ENCODE data around the gene MRRF.

The MRRF gene, protein sequence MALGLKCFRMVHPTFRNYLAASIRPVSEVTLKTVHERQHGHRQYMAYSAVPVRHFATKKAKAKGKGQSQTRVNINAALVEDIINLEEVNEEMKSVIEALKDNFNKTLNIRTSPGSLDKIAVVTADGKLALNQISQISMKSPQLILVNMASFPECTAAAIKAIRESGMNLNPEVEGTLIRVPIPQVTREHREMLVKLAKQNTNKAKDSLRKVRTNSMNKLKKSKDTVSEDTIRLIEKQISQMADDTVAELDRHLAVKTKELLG

DNA sequence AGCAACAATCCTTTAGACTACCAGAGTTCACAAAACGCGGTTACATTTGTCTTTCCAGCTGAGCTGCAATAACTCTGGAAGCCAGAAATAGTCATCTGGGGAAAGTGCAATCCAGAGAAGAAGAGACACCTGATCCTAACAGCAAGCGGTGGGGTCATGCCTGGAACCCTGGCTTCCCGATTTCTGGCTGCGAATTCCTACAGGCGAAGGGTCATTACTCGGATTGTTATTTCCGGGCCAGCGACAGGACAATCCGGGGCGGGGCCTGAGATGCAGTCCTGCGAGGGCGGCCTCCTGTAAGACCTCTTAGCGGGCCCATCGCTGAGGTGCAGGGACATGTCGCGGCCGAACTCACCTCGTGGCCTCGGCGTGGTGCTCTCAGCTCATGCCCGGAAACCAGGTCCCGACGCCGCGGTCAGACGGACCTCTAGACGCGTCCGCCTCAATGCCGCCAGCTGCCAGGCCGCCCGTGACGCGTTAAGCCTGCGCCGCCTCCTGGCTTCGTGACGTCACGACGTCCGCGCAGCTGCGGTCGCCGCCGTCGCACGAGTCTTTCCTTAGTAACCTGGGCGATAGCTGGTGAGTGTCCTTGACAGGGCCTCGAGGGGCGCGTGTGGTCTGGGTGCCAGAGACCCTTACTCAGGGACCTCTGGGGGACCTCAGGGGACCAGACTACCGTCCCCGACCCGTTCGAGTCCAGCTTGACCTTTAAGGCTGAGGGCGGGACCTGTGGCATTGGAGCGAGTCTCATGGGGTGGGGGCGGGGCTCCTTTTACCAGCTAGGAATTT lies at the start of gene MRRF, which contains the start of gene RBM18:
Gene MRRF (plus strand): TSS at position 523 of the 789 bp plus-strand sequence. CDS start 6,010 bp downstream, outside the sequence.
Gene RBM18 (minus strand): TSS at position 481 of the 789 bp plus-strand sequence. CDS start 3,348 bp downstream, outside the sequence.
- peak; percentile 90 for DNase-seq

DNA sequence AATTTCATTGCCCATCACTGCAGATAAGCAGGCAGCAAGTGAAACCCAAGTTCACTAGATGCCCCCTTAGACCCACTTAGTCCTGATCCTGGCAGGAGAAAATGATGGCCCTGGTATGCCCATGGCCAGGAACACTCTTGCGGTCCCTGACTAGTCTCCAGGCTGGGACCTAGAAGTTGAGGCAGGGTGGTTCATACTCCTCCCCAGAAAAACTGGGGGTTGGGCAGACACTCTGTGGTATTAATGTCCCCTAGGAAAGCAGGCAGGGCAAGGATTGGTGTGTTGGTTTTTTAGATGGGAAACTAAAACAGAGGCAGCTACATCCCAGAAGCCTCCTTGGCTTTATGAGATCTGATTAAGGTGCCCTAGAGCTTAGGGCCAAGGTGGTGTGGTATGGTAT lies 49.0 kb upstream of the MRRF start:
- no peak for DNase-seq

DNA sequence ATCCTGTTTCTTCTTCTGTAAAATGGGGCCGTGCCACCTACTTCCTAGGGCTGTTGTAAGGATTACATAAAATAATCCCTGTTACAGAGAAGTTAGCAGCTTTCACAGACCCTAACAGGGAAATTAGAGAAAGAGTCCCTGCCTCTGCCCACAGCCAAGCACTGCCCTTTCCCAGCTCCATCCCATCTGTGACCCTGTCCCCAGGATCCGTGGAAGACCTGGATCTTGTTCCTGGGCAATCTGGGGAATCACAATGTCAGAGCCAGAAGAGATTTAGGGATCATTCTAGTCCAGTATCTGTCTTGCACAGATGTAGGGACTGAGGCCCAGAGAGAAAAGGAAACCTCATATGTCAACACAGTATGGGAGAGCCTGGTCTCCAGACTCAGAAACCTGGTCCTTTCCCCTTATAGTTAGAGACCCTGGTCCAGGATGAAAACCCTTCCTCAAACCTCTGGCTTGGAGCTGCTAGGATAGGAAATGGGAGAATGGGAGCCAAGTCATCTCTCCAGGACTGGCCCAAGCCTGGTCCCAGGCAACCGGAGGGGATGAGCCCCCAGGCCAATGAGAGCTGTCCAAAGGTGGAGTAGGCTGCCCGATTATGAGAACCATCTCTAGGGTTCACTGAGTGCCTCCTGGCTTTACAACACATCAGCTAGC lies 48.4 kb upstream of the MRRF start:
- DNase-seq, result no peak

DNA sequence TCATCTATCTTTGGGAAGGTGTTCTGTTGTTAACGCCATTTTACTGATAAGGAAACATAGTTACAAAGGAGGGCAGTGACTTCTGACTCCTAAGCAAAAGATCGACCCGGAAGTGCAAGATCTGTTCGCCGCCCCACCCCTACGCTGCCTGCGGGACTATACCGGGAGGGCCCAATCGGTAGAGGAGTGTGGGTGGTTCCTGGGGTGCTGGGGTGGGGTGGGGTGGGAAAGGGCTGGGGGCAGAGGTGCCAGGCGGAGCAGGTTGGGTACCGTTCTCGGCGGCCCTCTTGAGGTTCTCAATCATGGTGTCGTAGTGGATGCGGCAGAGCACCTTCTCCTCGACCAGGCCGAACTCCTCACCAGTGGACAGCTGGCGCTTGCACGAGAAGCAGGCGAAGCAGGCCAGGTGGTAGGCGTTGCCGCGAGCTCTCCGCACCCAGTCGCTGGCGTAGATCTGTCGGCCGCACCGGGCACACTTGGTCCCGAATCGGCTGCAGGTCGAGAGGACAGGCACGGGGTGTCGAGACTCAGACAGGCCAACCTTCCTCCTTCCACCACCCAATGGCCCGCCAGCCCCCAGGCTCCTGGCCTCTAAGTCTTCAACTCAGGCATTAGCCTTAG lies 47.8 kb upstream of the MRRF start:
- DNase-seq, result no peak

DNA sequence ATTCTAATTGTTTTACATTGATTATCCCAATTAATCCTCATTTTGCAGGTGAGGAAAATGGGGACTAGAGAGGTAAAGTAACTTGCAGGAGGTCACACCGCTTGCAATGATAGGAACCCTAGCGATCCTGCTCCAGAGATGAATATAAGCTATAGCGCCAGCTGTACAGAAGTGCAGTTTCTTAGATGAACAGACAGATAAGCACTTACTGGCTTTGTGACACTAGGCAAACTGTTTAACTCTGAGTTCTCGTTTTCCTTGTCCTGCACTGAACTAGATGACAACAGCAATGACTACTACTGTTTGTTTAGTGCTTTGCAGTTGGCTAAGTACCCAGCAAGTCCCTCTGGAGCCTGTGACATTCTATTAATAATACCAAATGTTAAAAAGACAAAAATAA lies 47.0 kb upstream of the MRRF start:
- DNase-seq, result no peak

DNA sequence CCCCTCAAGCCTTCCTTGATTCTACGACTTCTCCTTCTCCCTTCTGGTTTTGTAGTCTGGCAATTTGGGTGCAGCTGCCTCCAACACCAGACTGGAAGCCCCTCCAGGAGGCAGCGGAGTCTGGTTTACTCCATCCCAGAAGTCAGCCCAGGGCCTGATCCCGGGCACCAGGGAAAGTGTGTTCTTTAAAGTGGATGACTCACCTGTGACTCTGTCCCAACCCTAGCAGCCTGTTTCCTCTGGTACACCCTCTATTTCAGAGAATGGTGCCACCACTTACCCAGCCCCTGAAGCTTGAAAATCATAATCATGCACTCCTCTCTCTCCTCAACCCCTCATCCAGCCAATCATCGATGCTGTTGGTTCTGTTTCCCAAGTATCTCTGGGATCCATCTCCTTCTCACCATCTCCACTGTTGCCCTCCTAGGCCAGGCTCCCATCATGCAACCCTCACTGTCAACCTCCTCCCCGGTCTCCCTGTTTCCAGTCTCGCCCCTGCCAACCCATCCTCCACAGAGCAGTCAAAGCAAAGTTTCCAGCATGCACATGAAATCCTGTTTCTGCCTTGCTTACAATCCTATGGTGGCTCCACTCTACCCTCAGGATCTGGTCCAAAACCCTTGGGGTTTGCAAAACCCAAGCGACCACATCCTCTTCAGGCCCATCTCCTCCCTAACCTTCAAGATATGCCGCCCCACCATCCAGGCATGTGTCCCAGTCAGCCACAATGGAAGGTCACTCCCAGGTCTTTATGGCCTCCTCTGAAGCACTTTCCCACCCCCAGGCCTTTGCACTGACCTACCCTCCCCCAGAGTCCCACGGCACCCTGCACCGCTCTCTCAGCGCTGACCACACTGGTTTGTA lies 46.4 kb upstream of the MRRF start:
- DNase-seq, result no peak

DNA sequence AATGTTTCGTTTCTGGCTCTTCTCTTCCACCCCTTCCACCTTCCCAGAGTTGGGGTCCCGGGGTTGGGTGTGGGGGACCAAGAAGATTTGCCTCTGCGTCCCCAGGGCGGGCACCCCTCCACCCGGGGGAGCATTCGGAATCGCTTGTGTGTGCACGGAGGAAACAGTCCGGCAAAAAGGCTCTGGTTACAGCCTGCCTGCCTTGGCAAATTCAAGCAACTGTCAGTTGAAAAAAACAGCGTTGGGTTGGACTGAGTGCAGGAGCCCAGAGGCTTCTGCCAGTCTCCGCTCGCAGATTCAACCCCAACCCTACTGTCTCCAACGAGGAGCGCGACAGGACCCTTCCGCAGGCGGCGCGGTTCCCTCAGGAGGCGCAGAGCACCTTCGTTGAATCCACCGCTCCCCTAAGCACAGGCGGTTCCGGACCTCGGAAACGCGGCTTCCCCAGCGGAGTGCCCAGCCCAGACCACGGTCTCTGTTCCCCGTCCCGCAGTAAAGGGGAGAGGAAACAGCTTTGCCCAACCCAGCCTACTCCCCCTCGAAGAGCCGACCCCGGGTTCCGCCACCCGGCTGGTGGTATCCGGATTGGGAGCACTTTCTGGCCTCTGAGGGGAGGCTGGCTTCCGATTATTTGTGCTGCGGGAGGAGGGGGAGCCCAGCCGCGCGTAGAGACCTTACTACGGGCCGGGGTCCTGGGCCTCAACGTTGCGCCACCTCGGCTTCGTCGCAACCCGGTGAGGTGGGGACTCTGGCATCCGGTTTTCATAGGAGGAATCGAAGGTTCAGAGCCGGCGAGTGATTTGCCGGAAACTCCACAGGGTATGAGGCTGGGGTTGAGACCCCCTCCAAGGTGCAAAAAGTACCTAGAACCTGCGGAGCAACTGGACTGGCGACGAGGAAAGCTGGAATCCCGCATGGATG lies 45.5 kb upstream of the MRRF start:
- no peak for DNase-seq

DNA sequence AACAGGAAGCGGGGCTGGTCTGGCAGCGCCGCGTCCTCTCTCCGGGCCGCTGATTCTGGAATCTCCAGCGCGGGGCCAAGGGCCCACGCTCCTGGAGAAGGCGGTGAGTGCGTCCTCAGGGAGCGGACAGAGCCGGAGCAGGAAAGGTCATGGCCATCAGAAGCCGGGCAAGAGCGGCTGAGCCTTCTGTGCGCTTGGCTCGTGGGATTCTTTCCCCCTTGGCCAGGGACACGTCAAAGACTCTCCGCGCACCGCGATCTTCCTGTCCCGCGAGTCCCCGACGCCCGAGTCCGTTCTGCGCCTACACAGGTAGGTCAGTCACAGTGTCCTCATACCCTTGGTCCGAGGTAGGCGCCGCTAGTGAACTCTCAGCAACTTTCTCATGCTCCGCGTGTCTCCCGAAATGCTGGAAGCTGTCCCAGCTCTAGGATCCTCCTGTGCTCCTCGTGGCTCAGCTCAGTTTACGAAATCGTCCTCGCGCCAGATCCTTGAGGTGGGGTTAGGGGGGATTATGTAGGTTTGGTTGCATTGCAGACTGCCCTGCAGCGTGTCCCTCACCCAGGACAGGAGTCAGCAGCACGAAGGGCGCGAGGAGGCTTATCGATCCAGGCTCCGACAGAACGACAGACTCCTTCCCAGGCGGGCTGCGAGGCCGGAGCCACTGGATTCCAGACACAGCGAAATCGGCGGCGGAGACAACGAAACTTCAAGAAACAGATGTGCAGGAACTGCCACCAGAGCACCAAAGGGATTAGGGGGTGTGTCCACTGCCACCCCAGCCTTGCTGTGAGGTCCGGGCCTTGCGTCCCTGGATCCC lies 44.6 kb upstream of the MRRF start:
- no peak for DNase-seq

DNA sequence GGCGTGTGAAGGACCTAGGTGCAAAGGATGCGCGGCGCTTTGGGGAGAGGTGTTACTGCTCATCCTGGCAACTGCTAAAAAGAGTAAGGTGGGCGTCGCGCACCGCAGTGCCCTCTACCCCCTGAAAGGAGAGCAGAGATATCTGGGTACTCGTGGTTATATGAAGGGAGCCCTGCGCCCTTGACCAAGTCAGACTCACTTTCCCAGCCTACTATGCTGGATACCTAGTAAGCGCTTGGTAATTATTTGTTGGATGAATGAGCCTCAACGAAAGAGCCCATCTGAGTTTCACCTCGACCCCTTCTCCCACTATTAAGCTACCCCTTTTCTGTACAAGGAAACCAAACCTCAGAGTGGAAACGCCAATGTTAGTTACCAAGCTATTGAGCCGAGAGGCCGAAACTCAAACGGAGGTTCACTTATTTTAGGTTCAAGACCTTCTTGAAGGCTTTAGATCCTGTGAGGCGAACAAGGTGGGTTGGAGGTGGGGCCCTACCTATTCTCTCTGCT lies 44.0 kb upstream of the MRRF start:
- no peak for DNase-seq

DNA sequence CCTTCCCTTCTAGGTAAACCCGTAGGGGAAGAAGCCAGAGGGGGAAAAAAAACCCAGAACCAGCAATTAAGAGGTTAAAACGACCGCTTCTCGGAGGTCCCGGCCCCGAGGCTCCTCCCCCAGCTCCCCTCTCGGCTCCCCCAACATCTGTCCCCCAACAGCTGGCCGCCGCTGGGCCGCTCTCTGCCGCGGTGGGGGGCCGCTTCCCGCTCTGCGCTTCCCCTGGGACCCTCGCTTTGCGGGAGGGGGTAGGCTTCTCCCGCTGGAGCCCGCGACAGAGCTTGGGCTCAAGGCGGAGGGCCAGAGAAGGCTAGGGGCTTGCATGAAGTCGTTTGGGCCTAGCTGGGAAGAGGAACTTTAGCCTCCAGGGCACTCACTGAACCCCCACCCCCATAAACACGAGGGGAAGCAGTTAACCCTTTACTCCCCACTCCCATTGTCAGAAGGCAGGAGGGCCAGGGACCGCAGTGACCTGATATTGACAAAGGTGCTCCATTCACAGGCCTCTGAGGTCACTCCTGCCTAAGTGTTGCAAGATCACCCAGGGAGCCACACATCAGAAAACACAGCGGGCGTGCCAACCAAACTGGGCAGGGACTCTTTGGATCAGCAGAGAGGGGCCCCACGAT lies 43.4 kb upstream of the MRRF start:
- DNase-seq, result no peak

DNA sequence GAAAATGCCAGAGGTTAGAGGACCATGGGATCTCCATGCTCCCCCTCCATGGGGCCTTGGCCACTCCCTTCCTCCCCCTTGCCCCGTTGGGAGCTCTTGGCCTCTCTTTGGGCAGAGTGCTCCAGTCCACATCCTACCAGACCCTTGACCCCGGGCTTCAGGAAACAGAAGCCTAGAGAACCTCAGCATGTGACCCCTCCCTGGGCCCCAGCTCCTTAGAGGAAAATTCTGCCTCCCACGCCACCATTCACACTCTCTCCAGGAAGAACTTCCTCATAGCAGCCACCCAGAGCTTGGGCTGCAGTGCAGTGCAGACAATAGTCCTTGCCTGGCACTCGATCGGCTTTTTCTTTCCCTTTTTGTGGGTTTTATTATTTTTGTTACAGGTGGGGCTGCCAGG lies 41.9 kb upstream of the MRRF start:
- no peak for DNase-seq

DNA sequence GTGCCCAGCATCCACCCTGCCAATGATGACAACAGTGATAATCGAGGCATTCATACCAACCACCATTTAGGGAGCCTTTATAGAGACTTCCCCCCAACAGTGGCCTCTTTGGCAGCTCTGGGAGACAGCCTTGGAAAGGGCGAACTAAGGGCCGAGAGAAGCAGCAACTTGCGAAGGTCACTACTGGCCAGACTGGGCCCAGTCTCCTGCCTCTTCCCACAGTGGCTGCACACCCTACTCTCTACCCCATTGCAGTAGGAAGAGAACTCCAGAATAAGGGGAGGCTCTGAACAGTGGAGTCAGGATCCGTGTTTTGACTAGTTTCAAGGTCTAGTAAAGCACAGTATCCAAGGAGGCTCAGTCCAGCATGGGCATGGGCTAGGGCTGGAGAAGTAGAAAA lies 41.2 kb upstream of the MRRF start:
- no peak for DNase-seq

DNA sequence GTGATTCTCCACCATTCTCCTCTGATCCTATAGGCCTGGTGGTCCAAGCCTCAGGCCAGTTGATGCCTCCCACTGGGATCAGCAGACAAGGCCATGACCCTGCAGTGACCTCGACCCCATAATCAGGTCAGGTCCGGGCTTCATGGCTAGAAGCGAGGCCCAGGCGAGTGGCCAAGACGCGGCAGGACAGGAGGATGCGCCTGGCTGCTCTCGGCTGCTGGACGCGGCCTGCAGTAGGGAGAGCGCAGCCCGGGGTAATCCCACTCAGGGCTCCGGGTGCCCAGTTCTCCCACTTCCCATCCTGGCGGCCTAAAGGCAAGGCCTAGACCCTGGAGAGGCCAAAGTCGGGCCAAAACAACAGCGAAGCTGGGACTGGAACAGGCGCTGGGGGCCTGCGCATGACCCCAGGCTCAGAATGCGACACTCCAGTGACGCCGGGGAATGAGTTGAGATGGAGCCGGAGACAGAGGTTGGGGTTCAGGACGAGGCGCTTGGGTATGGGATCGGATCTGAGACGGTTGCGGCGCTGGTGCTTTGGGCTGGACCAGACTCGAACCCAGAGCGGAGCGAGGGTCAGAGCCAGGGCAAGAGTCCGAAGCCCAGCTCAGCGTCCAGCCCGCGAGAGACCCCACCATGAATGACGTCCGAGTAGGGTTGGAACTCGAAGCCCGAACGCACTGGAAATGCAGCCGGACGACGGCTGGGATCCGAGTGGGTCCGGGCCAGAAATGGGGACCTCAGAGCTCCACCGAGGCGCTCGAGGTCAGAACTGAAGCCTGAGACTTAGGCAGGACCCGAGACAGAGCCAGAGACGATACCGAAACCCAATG lies 39.2 kb upstream of the MRRF start:
- DNase-seq, result no peak

DNA sequence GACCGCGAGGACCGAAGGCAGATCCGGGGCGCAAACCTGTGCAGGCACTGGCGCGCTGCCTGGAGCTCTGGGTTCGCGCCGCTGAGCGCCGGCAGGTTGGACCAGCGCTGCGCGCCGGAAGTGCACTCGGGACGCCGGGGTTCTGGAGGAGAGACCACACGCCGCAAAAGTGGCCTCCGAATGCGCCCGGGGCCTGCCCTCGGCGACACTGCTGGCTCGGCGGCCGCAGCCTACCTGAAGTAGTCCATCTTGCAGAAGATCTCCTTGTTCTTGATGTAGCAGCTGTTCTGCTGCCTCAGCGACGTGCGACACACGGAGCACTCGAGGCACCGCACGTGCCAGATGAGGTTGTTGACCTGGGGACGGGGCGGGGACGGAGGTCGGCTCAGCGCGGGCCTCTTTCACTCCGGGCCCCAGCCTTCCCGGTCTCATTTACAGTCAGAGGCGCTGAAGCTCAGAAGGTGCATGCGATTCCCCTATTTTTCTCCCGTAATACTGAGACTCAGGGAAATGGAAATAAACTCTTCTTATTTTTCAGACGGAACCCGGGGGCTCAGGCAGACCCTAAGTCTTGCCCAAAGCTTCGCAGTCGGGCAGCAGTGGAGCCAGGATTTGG lies 38.4 kb upstream of the MRRF start:
- no peak for DNase-seq

DNA sequence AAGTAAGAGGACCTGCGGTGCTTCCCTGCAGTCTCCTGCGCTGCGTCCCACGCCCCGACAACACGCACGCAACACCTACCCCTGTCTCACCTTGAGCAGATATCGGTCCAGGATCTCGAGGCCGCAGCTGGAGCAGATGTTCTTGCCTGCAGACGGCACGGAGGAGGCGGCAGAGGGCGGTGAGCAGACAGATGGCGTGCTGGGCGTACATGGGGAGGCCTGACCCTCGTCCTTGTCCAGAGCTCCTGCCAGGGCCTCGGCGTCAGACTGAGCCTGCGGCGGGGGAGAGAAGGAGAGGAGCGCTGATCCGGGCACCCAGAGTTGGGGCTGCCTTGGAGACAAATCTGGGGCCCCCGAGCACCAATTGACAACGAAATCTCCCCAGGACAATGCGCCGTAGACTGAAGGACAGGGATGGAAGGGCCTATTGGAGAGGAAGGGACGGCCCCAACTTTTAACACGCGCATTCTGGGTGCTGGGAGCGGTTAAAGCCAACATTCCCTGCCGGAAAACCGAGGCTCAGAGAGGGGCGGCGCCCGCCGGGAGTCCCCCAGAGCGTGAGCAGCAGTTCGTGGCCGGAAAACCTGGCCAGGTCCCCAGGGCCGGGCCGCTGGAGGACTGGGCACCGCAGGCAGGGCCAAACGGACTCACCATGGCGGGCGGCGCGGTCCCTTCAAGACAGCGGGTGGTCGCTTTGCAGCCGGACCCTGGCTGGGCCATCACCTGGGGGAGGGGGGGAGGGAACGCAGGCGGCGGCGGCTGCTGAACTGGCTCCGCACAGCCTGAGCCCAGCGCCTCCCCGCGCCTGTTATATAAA lies 37.7 kb upstream of the MRRF start:
- no peak for DNase-seq

DNA sequence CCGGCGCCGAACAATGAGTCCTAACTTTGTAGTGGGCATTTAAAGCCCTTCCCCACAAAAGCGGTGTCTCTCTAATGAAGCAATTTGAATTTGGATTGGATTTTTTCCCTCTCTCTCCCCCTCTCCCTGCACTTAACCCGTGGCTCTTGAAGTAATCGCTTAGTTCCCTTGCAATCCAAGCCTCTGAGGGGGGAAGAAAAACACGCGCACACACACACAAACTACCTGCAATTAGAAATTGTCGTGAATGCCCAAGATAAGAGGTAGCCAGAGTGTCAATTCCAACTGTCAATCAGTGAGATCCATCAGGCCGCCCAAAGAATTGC lies 37.1 kb upstream of the MRRF start:
- no peak for DNase-seq

DNA sequence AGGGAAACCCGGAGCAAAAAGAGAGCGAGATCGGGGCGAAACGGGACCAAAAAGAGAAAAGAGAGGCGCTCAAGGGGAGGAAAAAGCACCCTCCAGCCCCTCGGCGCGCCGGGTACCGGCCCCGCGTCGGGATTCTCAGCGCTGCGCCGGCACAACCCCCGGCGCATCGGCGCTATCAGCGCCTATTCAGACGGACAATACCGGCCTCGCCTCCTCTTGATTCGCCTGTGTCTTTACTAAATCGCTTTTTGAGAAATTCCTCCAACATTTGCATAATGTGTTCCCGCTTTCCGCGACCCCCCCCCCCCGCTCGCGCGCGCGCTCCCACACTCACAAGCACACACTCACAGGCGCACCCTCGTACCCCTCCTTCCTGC lies 36.5 kb upstream of the MRRF start:
- DNase-seq, result no peak

All from activated naive CD4-positive, alpha-beta T cell treated with Interleukin-2 at 50 U/mL for 16 hours (primary cell).